ENCODE results near the gene IRF6.

GRCh38 chr1:209797978-209798639 is 7.8 kb downstream of the IRF6 start:
- TF ChIP-seq ZNF263 (CRISPR knock-in tag; IDR thresholded peaks at IDR 0.05; ENCODE audit: low read depth) = no peak
- TF ChIP-seq CTCF (IDR thresholded peaks at IDR 0.05) = no peak
- TF ChIP-seq CREM (CRISPR knock-in tag; IDR thresholded peaks at IDR 0.05) = no peak
- no peak for TF ChIP-seq TEAD4 (CRISPR knock-in tag; IDR thresholded peaks at IDR 0.05)
- no peak for TF ChIP-seq ATF2 (CRISPR knock-in tag; IDR thresholded peaks at IDR 0.05; ENCODE audit: borderline replicate concordance, low read depth)
- TF ChIP-seq ESRRA (CRISPR knock-in tag; IDR thresholded peaks at IDR 0.05; ENCODE audit: borderline replicate concordance) = no peak
- TF ChIP-seq FOXP1 (CRISPR knock-in tag; IDR thresholded peaks at IDR 0.05; ENCODE audit: borderline replicate concordance) = no peak
- TF ChIP-seq E2F4 (CRISPR knock-in tag; IDR thresholded peaks at IDR 0.05; ENCODE audit: borderline replicate concordance, low read depth) = no peak
- TF ChIP-seq JUN (CRISPR knock-in tag; IDR thresholded peaks at IDR 0.05) = no peak
- no peak for TF ChIP-seq ZBTB43 (CRISPR knock-in tag; IDR thresholded peaks at IDR 0.05)
- TF ChIP-seq SP1 (CRISPR knock-in tag; conservative IDR thresholded peaks at IDR 0.05) = no peak
- TF ChIP-seq FOXK1 (CRISPR knock-in tag; IDR thresholded peaks at IDR 0.05) = no peak
- TF ChIP-seq NR2C2 (CRISPR knock-in tag; IDR thresholded peaks at IDR 0.05) = no peak
